HEK293 (cell line): ENCODE results near the gene ULBP1.
A peak's percentile ranks its signal among the peaks of the same experiment; 100 is the strongest.

Experiments
- CTCF ChIA-PET: fragments of 350-600 bp; formaldehyde crosslinking; extraction: SDS; loops from one replicate; lab custom pipeline; 2021; ENCODE audit warnings: antibody characterized with exemption; lab: Yijun Ruan, JAX
- POLR2A ChIA-PET: fragments of 300-600 bp; formaldehyde crosslinking; extraction: SDS; loops from one replicate; lab custom pipeline; 2020; ENCODE audit warnings: antibody characterized with exemption, inconsistent platforms; lab: Yijun Ruan, JAX
- H3K27ac ChIP-seq: fragments of 200-500 bp; sonication (Bioruptor generic); 2 replicates; pipeline ENCODE4 v1.5.1; 2014; ENCODE audit warnings: low read depth, low read length, control low read depth, inconsistent platforms; ENCODE audit errors: extremely low read depth
- H3K36me3 ChIP-seq, 2 experiments: fragments of 200-500 bp in 1 of 2; sonication (Bioruptor generic) in 1 of 2; 1 replicate in 1 of 2; 2 replicates in 1 of 2; pipeline ENCODE4 v1.5.1; 2014 to 2017; ENCODE audit warnings: inconsistent platforms in 2 of 2, low read length in 2 of 2; ENCODE audit not compliant: control insufficient read depth in 2 of 2, insufficient read depth in 1 of 2
- H3K4me1 ChIP-seq: fragments of 200-500 bp; sonication (Bioruptor generic); 2 replicates; pipeline ENCODE4 v1.5.1; 2014; ENCODE audit warnings: mild to moderate bottlenecking, low read length, inconsistent platforms; ENCODE audit not compliant: control insufficient read depth, insufficient read depth
- H3K4me3 ChIP-seq: 2 replicates; pipeline ENCODE4 v1.5.1; 2011; ENCODE audit warnings: low read depth, mild to moderate bottlenecking, control low read depth, low read length, moderate library complexity
- H3K9me3 ChIP-seq: fragments of 200-500 bp; sonication (Bioruptor generic); 2 replicates; pipeline ENCODE4 v1.5.1; 2014; ENCODE audit warnings: low read depth, low read length, inconsistent platforms; ENCODE audit not compliant: control insufficient read depth, insufficient read depth
- GLIS2 ChIP-seq: fragments of 450-650 bp; formaldehyde crosslinking; IDR thresholded peaks from 2 replicates; pipeline ENCODE4 v1.5.1; 2016; ENCODE audit warnings: missing biosample characterization, missing genetic modification characterization
- KLF1 ChIP-seq: fragments of 450-650 bp; formaldehyde crosslinking; IDR thresholded peaks from 2 replicates; pipeline ENCODE4 v1.5.1; 2016; ENCODE audit warnings: missing biosample characterization, missing genetic modification characterization
- KLF10 ChIP-seq: fragments of 450-650 bp; IDR thresholded peaks from 2 replicates; pipeline ENCODE4 v1.5.1; 2018; ENCODE audit warnings: missing biosample characterization, mild to moderate bottlenecking, missing genetic modification characterization
- KLF17 ChIP-seq: fragments of 450-650 bp; formaldehyde crosslinking; IDR thresholded peaks from 2 replicates; pipeline ENCODE4 v1.5.1; 2016; ENCODE audit warnings: missing biosample characterization, missing genetic modification characterization
- KLF7 ChIP-seq: fragments of 450-650 bp; formaldehyde crosslinking; IDR thresholded peaks from 2 replicates; pipeline ENCODE4 v1.5.1; 2016; ENCODE audit warnings: missing biosample characterization, missing genetic modification characterization, borderline replicate concordance
- PATZ1 ChIP-seq: fragments of 450-650 bp; formaldehyde crosslinking; IDR thresholded peaks from 2 replicates; pipeline ENCODE4 v1.5.1; 2016; ENCODE audit warnings: missing biosample characterization, missing genetic modification characterization
- PRDM10 ChIP-seq: fragments of 450-650 bp; formaldehyde crosslinking; IDR thresholded peaks from 2 replicates; pipeline ENCODE4 v1.5.1; 2016; ENCODE audit warnings: missing biosample characterization, missing genetic modification characterization
- SP7 ChIP-seq: fragments of 450-650 bp; formaldehyde crosslinking; IDR thresholded peaks from 2 replicates; pipeline ENCODE4 v1.5.1; 2016; ENCODE audit warnings: missing biosample characterization, missing genetic modification characterization
- ZBTB17 ChIP-seq: fragments of 450-650 bp; formaldehyde crosslinking; IDR thresholded peaks from 2 replicates; pipeline ENCODE4 v1.5.1; 2016; ENCODE audit warnings: missing biosample characterization, missing genetic modification characterization
- ZBTB20 ChIP-seq: fragments of 450-650 bp; formaldehyde crosslinking; IDR thresholded peaks from 2 replicates; pipeline ENCODE4 v1.5.1; 2016; ENCODE audit warnings: missing biosample characterization, missing genetic modification characterization
- ZBTB48 ChIP-seq: fragments of 450-650 bp; formaldehyde crosslinking; IDR thresholded peaks from 2 replicates; pipeline ENCODE4 v1.5.1; 2016; ENCODE audit warnings: missing biosample characterization, missing genetic modification characterization
- ZFP3 ChIP-seq: fragments of 450-650 bp; formaldehyde crosslinking; IDR thresholded peaks from 2 replicates; pipeline ENCODE4 v1.5.1; 2016; ENCODE audit warnings: low read depth, missing biosample characterization, missing genetic modification characterization
- ZNF2 ChIP-seq: fragments of 450-650 bp; formaldehyde crosslinking; IDR thresholded peaks from 2 replicates; pipeline ENCODE4 v1.5.1; 2016; ENCODE audit warnings: missing biosample characterization, missing genetic modification characterization
- ZNF274 ChIP-seq, 2 experiments: fragments of 200-500 bp in 1 of 2; fragments of 450-650 bp in 1 of 2; sonication (Bioruptor generic) in 1 of 2; formaldehyde crosslinking in 1 of 2; IDR thresholded peaks; 2 replicates each; pipeline versions ENCODE4 v1.5.1 to v1.6.1; 2014 to 2016; ENCODE audit warnings: borderline replicate concordance in 1 of 2, inconsistent platforms in 1 of 2, low read length in 1 of 2, missing biosample characterization in 1 of 2, missing genetic modification characterization in 1 of 2
- ZNF280D ChIP-seq: fragments of 450-650 bp; formaldehyde crosslinking; IDR thresholded peaks from 2 replicates; pipeline ENCODE4 v1.5.1; 2016; ENCODE audit warnings: missing biosample characterization, missing genetic modification characterization
- ZNF335 ChIP-seq: fragments of 450-650 bp; formaldehyde crosslinking; conservative IDR thresholded peaks from 2 replicates; pipeline ENCODE4 v1.5.1; 2016; ENCODE audit warnings: missing biosample characterization, missing genetic modification characterization
- ZNF449 ChIP-seq: fragments of 450-650 bp; formaldehyde crosslinking; IDR thresholded peaks from 2 replicates; pipeline ENCODE4 v1.5.1; 2017; ENCODE audit warnings: missing biosample characterization, mild to moderate bottlenecking, missing genetic modification characterization, moderate library complexity
- ZNF521 ChIP-seq: fragments of 450-650 bp; formaldehyde crosslinking; IDR thresholded peaks from 2 replicates; pipeline ENCODE4 v1.5.1; 2017; ENCODE audit warnings: missing biosample characterization, mild to moderate bottlenecking, missing genetic modification characterization
- ZNF580 ChIP-seq: fragments of 450-650 bp; formaldehyde crosslinking; IDR thresholded peaks from 2 replicates; pipeline ENCODE4 v1.5.1; 2016; ENCODE audit warnings: missing biosample characterization, missing genetic modification characterization
- ZNF629 ChIP-seq: fragments of 450-650 bp; formaldehyde crosslinking; IDR thresholded peaks from 2 replicates; pipeline ENCODE4 v1.5.1; 2017; ENCODE audit warnings: missing biosample characterization, missing genetic modification characterization
- ZNF692 ChIP-seq: fragments of 450-650 bp; formaldehyde crosslinking; IDR thresholded peaks from 2 replicates; pipeline ENCODE4 v1.5.1; 2016; ENCODE audit warnings: missing biosample characterization, missing genetic modification characterization

The ULBP1 gene

GRCh38 chr6:150006961-150007464 lies 43.3 kb downstream of the ULBP1 start (continued):
- TF ChIP-seq ZFP3 (tag by site-specific recombination): no peak

- Histone ChIP-seq H3K4me3 (no peak overlapping the region), H3K27ac (no peak overlapping the region), H3K9me3 (no peaks in the 10 kb centered on the region), H3K36me3 (no peaks in the 10 kb centered on the region), H3K4me1 (peaks cover 3% of the 10 kb centered on the region; the same call in 1 of the 2 replicates)
- ChIA-PET CTCF (interaction anchor here (0.6 to 2.5 kb wide), 8 partner anchors 8 to 419 kb away, joined by 3 to 8 read pairs (median 3); no protein-coding TSS in a partner anchor), POLR2A (interaction anchor here (0.9 kb wide), 1 partner anchor 45 kb away, joined by 3 read pairs; the partner anchor contains the start of gene ULBP1)
- TF ChIP-seq ZNF2 (tag by site-specific recombination) (no peak), KLF7 (tag by site-specific recombination) (peak; percentile 65), PRDM10 (no peak), SP7 (tag by site-specific recombination) (peak; percentile 57; the same call in 1 of the 2 replicates), GLIS2 (peak; percentile 86), ZNF521 (tag by site-specific recombination) (no peak), ZNF280D (0 out of 2 replicates have a peak, but pooled peaks have one; percentile 13), ZNF335 (tag by site-specific recombination) (0 out of 2 replicates have a peak, but pooled peaks have one; percentile 27), KLF10 (tag by site-specific recombination) (peak; percentile 37; the same call in 1 of the 2 replicates), ZNF449 (no peak), ZNF274 (IDR thresholded peaks at IDR 0.05; ENCODE audit: low read length) (no peak), ZNF274 (tag by site-specific recombination; IDR thresholded peaks at IDR 0.05; ENCODE audit: borderline replicate concordance) (no peak), ZNF580 (tag by site-specific recombination) (no peak), ZNF692 (tag by site-specific recombination) (peak; percentile 61), ZBTB48 (tag by site-specific recombination) (peak; percentile 47; the same call in 1 of the 2 replicates), KLF17 (tag by site-specific recombination) (peak; percentile 53; the same call in 1 of the 2 replicates), ZNF629 (tag by site-specific recombination) (peak; percentile 42), ZBTB20 (peak; percentile 38; the same call in 1 of the 2 replicates), PATZ1 (tag by site-specific recombination) (peak; percentile 48; the same call in 1 of the 2 replicates), ZBTB17 (peak; percentile 72), KLF1 (tag by site-specific recombination) (peak; percentile 83)
Measured at GRCh38 chr6:150008588-150008987, 44.8 kb downstream of the ULBP1 start.
